Measurements from ENCODE around the gene SRGAP2B. TPM values are rescaled to one million over a fixed set of nuclear protein-coding genes. Genes with fewer than 3 reads are reported as not detected.
"Not testable (repeated sequence)": the region's sequence is repeated elsewhere in the genome, so short reads cannot be mapped to it uniquely, and the experiment has no call there.

The SRGAP2B gene
- total and polyA plus RNA-seq, 2 of the 8 experiments (the other 6 are each of a cell fraction or from before 2014, with no cell fraction given) = 4.9 to 39.5 TPM

DNA sequence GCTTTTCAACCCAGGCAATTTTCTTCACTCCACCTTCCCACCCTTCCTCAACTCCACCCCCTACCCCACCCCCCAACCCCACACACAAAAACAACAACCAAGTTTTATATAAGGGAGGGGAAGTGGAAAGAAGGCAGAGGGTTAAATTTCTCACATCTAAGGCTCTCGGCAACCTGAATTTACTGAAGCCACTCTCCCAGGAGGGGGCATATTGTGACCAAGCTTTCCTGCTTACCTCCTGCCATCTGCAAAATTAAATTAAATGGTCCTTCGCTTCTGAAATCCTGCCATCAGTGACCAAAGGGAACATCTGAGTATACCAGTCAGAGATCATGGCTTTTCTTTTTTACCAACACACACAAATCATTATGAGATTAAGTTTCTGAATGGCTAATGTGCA is 72.9 kb downstream of the SRGAP2B start:
- H3K23ac ChIP-seq (ENCODE audit: insufficient read length); H3K4me1 ChIP-seq (replicated peaks in 1 of 4; ENCODE audit: control insufficient read depth in 3 of 4, insufficient read depth in 4 of 4, low read length in 3 of 4); CTCF ChIA-PET (ENCODE audit: partially characterized antibody); H3K36me3 ChIP-seq (ENCODE audit: control insufficient read depth in 2 of 4, insufficient read depth in 4 of 4, low read length in 3 of 4); H3K27ac ChIP-seq (ENCODE audit: low read depth, low read length); H3K18ac ChIP-seq (ENCODE audit: extremely low read depth, low read length); H3K4ac ChIP-seq (replicated peaks; ENCODE audit: insufficient read length, low read depth, low read length); POLR2A ChIA-PET (ENCODE audit: partially characterized antibody); H4K8ac ChIP-seq (ENCODE audit: extremely low read depth, insufficient read depth, low read length); H2AK5ac ChIP-seq (ENCODE audit: low read depth, low read length); H3K9me3 ChIP-seq (ENCODE audit: insufficient read depth in 2 of 2, low read depth in 1 of 2, low read length in 1 of 2); H2AFZ ChIP-seq (ENCODE audit: low read length); H3K27me3 ChIP-seq (replicated peaks in 1 of 4; ENCODE audit: control insufficient read depth in 3 of 4, extremely low read depth in 1 of 4, insufficient read depth in 3 of 4, low read length in 3 of 4); H3K56ac ChIP-seq (replicated peaks; ENCODE audit: insufficient read length, low read depth, low read length); H3K9ac ChIP-seq (replicated peaks in 1 of 4; ENCODE audit: extremely low read depth in 1 of 4, low read depth in 3 of 4, low read length in 3 of 4); H3K23me2 ChIP-seq (ENCODE audit: low read depth, low read length); H4K5ac ChIP-seq (ENCODE audit: insufficient read length, low read depth, low read length); H2BK15ac ChIP-seq (ENCODE audit: low read length); H4K20me1 ChIP-seq (replicated peaks in 1 of 2; ENCODE audit: control insufficient read depth in 1 of 2, insufficient read depth in 2 of 2, low read length in 2 of 2); H3K4me3 ChIP-seq (ENCODE audit: extremely low read depth in 1 of 4, insufficient read depth in 2 of 4, low read depth in 3 of 4, low read length in 4 of 4); H3K79me2 ChIP-seq (ENCODE audit: control insufficient read depth in 1 of 2, insufficient read depth in 2 of 2, low read length in 2 of 2); H3K79me1 ChIP-seq (ENCODE audit: low read depth, low read length); H2BK5ac ChIP-seq (ENCODE audit: low read depth, low read length); H4K91ac ChIP-seq (replicated peaks; ENCODE audit: insufficient read length, low read length); H2BK12ac ChIP-seq (ENCODE audit: low read depth, low read length); FAIRE-seq; H2BK20ac ChIP-seq (ENCODE audit: low read length); H3K4me2 ChIP-seq (ENCODE audit: insufficient read depth in 1 of 2, low read depth in 2 of 2, low read length in 2 of 2); DNase-seq (ENCODE audit: low read depth in 1 of 2, low spot score in 2 of 2); H3K14ac ChIP-seq (ENCODE audit: insufficient read length); H2BK120ac ChIP-seq (replicated peaks; ENCODE audit: low read depth, low read length): not testable (repeated sequence)
- WGBS, 2 experiments (ENCODE audit: extremely low coverage in 1 of 2, insufficient coverage in 1 of 2, insufficient read length in 1 of 2, insufficient replicate concordance in 2 of 2, low coverage in 1 of 2, low lambda C conversion rate in 2 of 2, missing lambda C conversion rate in 1 of 2) = no CpG with 5 or more reads among the region's 2 CpGs

DNA sequence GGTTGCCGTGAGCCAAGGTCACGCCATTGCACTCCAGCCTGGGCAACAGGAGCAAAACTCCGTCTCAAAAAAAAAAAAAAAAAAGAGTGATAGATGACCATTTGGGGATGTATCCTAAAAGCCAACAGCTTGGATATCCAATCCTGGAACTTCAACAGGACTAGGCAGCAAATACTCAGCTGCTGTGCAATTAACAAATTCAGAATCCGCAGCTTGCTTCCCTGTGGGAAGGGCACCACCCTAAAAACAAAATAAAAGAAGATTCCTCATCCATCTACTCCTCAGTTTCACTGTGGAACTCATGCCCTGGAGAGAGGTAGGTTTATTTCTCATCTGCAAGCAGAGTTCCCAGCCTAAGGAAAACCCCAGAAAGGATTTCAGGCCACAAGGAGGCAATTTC is 73.4 kb downstream of the SRGAP2B start:
- H2BK120ac ChIP-seq (replicated peaks; ENCODE audit: low read depth, low read length); H3K27ac ChIP-seq (ENCODE audit: low read depth, low read length); H4K5ac ChIP-seq (ENCODE audit: insufficient read length, low read depth, low read length); H2BK15ac ChIP-seq (ENCODE audit: low read length); H4K8ac ChIP-seq (ENCODE audit: extremely low read depth, insufficient read depth, low read length); H3K79me1 ChIP-seq (ENCODE audit: low read depth, low read length); H3K27me3 ChIP-seq (replicated peaks in 1 of 4; ENCODE audit: control insufficient read depth in 3 of 4, extremely low read depth in 1 of 4, insufficient read depth in 3 of 4, low read length in 3 of 4); H2BK12ac ChIP-seq (ENCODE audit: low read depth, low read length); H3K9me3 ChIP-seq (ENCODE audit: insufficient read depth in 2 of 2, low read depth in 1 of 2, low read length in 1 of 2); H3K79me2 ChIP-seq (ENCODE audit: control insufficient read depth in 1 of 2, insufficient read depth in 2 of 2, low read length in 2 of 2); H2AK5ac ChIP-seq (ENCODE audit: low read depth, low read length); FAIRE-seq; H3K4me3 ChIP-seq (ENCODE audit: extremely low read depth in 1 of 4, insufficient read depth in 2 of 4, low read depth in 3 of 4, low read length in 4 of 4); H3K23ac ChIP-seq (ENCODE audit: insufficient read length); H4K91ac ChIP-seq (replicated peaks; ENCODE audit: insufficient read length, low read length); CTCF ChIA-PET (ENCODE audit: partially characterized antibody); POLR2A ChIA-PET (ENCODE audit: partially characterized antibody); H4K20me1 ChIP-seq (replicated peaks in 1 of 2; ENCODE audit: control insufficient read depth in 1 of 2, insufficient read depth in 2 of 2, low read length in 2 of 2); H2AFZ ChIP-seq (ENCODE audit: low read length); H3K4me1 ChIP-seq (replicated peaks in 1 of 4; ENCODE audit: control insufficient read depth in 3 of 4, insufficient read depth in 4 of 4, low read length in 3 of 4); H3K36me3 ChIP-seq (ENCODE audit: control insufficient read depth in 2 of 4, insufficient read depth in 4 of 4, low read length in 3 of 4); H3K56ac ChIP-seq (replicated peaks; ENCODE audit: insufficient read length, low read depth, low read length); H2BK20ac ChIP-seq (ENCODE audit: low read length); H3K18ac ChIP-seq (ENCODE audit: extremely low read depth, low read length); H3K9ac ChIP-seq (replicated peaks in 1 of 4; ENCODE audit: extremely low read depth in 1 of 4, low read depth in 3 of 4, low read length in 3 of 4); H2BK5ac ChIP-seq (ENCODE audit: low read depth, low read length); H3K23me2 ChIP-seq (ENCODE audit: low read depth, low read length); H3K4me2 ChIP-seq (ENCODE audit: insufficient read depth in 1 of 2, low read depth in 2 of 2, low read length in 2 of 2); H3K4ac ChIP-seq (replicated peaks; ENCODE audit: insufficient read length, low read depth, low read length); DNase-seq (ENCODE audit: low read depth in 1 of 2, low spot score in 2 of 2); H3K14ac ChIP-seq (ENCODE audit: insufficient read length): not testable (repeated sequence)
- WGBS, 2 experiments (ENCODE audit: extremely low coverage in 1 of 2, insufficient coverage in 1 of 2, insufficient read length in 1 of 2, insufficient replicate concordance in 2 of 2, low coverage in 1 of 2, low lambda C conversion rate in 2 of 2, missing lambda C conversion rate in 1 of 2) = no CpG with 5 or more reads among the region's 4 CpGs
